GM19099 (cell line): ENCODE data around the gene VSIG10L2.

Source experiments
- POLR2A ChIP-seq: IDR thresholded peaks from 3 replicates; pipeline ENCODE4 v1.6.1; 2011; ENCODE audit warnings: low read depth; ENCODE audit not compliant: insufficient read length; ENCODE audit errors: extremely low read depth

VSIG10L2 gene

GRCh38 chr11:125950178-125950490 lies 4.3 kb downstream of the VSIG10L2 start:
- TF ChIP-seq POLR2A: no peak

GRCh38 chr11:125950696-125951651 lies 5.1 kb downstream of the VSIG10L2 start:
- TF ChIP-seq POLR2A: no peak

- TF ChIP-seq POLR2A: no peak
Observed at GRCh38 chr11:125951731-125952130, 5.9 kb downstream of the VSIG10L2 start.

- no peak for TF ChIP-seq POLR2A
Observed at GRCh38 chr11:125952559-125952958, 6.7 kb downstream of the VSIG10L2 start.

GRCh38 chr11:125952973-125953372 lies 7.1 kb downstream of the VSIG10L2 start:
- no peak for TF ChIP-seq POLR2A

GRCh38 chr11:125953401-125953935 lies 7.6 kb downstream of the VSIG10L2 start:
- TF ChIP-seq POLR2A: no peak

GRCh38 chr11:125954123-125954944 lies 8.5 kb downstream of the VSIG10L2 start:
- no peak for TF ChIP-seq POLR2A

GRCh38 chr11:125954945-125955640 lies 9.2 kb downstream of the VSIG10L2 start:
- no peak for TF ChIP-seq POLR2A

GRCh38 chr11:125955856-125956255 lies 10.0 kb downstream of the VSIG10L2 start:
- no peak for TF ChIP-seq POLR2A

- TF ChIP-seq POLR2A: no peak
Observed at GRCh38 chr11:125956391-125957134, 10.7 kb downstream of the VSIG10L2 start.

GRCh38 chr11:125957618-125958332 lies 11.9 kb downstream of the VSIG10L2 start:
- no peak for TF ChIP-seq POLR2A

- TF ChIP-seq POLR2A: no peak
Observed at GRCh38 chr11:125958872-125959400, 13.1 kb downstream of the VSIG10L2 start.

GRCh38 chr11:125959511-125959910 lies 13.7 kb downstream of the VSIG10L2 start:
- TF ChIP-seq POLR2A: no peak
